Mucosa of descending colon (tissue), 3 donors: ENCODE results near the gene EPHA6. TPM values are rescaled to one million over a fixed set of nuclear protein-coding genes. Genes with fewer than 3 reads are reported as not detected.

Experiments used
- ATAC-seq: fragments of 200-7000 bp; cut with Tn5 transposase; one replicate; pipeline ENCODE4 v1.9.1; 2020; ENCODE audit warnings: mild to moderate bottlenecking, moderate library complexity
- DNase-seq, 3 donors: peaks; one replicate each; pipeline ENCODE4 v3.0.0-alpha.2; 2020
- H3K36me3 ChIP-seq: fragments of 200-600 bp; one replicate; pipeline ENCODE4 v1.8.0; 2021; ENCODE audit warnings: low read depth, mild to moderate bottlenecking
- H3K4me1 ChIP-seq: fragments of 200-600 bp; one replicate; pipeline ENCODE4 v1.8.0; 2021; ENCODE audit warnings: low read depth, mild to moderate bottlenecking
- H3K4me3 ChIP-seq: fragments of 200-600 bp; one replicate; pipeline ENCODE4 v1.8.0; 2021; ENCODE audit warnings: mild to moderate bottlenecking
- H3K9me3 ChIP-seq: fragments of 200-600 bp; one replicate; pipeline ENCODE4 v1.8.0; 2021; ENCODE audit warnings: mild to moderate bottlenecking
- intact Hi-C, 2 donors: fragments of 100-400 bp; cut with DNase I in 1 of 2; cut with micrococcal nuclease in 1 of 2; formaldehyde crosslinking; loops; one replicate each; pipeline versions ENCODE4 v1.11.0 to v1.11.1; 2022; cut with DNase I, micrococcal nuclease
- total RNA-seq, 3 donors: library from RNA; stranded (reverse); fragmentation: NEBNext Ultra II Directional in 2 of 3; extraction: Animal tissue kit (Norgen Biotek cat#: 25700) in 2 of 3; gene quantifications; one replicate each; pipeline versions ENCODE4 v1.2.1 to v1.2.4, GENCODE V29; 2021 to 2023
- TF ChIP-seq, protein P1 (sequence below): fragments of 200-600 bp; IDR thresholded peaks from one replicate; pipeline ENCODE4 v1.8.0; 2022; ENCODE audit warnings: antibody characterized with exemption, mild to moderate bottlenecking
- donor health status: DM: no; HTN: no; CAD: no; lungs with moderate emphysema.
- donor health status: DM: no; HTN: no; CAD: no.
- donor health status: DM: no; HTN: yes; CAD: no.

Gene EPHA6
- total RNA-seq, 3 donors from 2014 or later = 0.55 to 24.8 (median 1.5) TPM

DNA sequence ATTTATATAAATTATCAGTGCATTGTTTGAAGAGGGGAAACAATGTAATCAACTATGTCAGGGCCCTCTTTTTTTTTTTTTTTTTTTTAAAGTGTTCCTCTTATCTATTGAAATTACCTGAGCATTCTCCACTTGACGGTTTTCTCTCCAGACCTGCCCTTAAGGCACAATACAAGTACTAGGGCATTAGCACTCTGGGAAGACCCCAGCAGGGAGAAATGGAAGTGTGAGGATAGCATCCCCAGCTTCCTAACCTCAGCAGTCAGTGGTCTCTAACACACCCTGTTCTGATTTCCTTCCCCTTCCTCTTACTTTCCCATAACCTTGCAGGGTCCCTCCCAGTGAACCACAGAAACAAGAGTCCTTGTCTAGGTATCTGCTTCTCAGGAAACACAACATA, 491.8 kb downstream of the EPHA6 start:
- TF ChIP-seq, protein P1, sequence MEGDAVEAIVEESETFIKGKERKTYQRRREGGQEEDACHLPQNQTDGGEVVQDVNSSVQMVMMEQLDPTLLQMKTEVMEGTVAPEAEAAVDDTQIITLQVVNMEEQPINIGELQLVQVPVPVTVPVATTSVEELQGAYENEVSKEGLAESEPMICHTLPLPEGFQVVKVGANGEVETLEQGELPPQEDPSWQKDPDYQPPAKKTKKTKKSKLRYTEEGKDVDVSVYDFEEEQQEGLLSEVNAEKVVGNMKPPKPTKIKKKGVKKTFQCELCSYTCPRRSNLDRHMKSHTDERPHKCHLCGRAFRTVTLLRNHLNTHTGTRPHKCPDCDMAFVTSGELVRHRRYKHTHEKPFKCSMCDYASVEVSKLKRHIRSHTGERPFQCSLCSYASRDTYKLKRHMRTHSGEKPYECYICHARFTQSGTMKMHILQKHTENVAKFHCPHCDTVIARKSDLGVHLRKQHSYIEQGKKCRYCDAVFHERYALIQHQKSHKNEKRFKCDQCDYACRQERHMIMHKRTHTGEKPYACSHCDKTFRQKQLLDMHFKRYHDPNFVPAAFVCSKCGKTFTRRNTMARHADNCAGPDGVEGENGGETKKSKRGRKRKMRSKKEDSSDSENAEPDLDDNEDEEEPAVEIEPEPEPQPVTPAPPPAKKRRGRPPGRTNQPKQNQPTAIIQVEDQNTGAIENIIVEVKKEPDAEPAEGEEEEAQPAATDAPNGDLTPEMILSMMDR = no peak
- DNase-seq = no peak
- Histone ChIP-seq H3K36me3 (no peaks in the 10 kb centered on the region), H3K4me1 (no peaks in the 10 kb centered on the region), H3K9me3 (no peaks in the 10 kb centered on the region), H3K4me3 (no peak overlapping the region)
- intact Hi-C loops = no loop called here
- no peak for ATAC-seq

DNA sequence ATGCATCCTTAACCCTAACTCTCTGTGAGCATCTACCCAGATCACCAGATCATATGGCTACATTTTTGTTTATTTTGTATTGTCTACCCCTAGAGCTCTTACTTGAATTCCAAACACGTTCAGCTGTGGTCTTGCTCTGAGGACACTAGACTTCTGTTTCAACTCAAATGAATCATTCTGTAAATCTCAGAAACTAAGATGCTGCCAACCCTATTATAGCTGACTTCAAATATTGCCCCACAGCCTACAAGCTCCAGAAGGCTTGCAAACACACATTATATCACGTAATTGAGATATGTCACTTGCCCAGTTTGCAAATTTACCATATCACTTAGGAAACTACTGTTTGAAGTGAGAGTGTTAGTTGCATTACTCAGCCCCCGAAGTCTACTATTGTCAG, 524.0 kb downstream of the EPHA6 start:
- no peaks in the 10 kb centered on the region for H3K4me1 ChIP-seq
- H3K36me3 ChIP-seq = no peaks in the 10 kb centered on the region
- TF ChIP-seq, protein P1 = no peak
- no peak overlapping the region for H3K4me3 ChIP-seq
- H3K9me3 ChIP-seq = no peaks in the 10 kb centered on the region
- DNase-seq = no peak
- ATAC-seq = no peak
- intact Hi-C loops = no loop called here

- intact Hi-C loops = no loop called here
- TF ChIP-seq, protein P1 = no peak
- DNase-seq (no peak), ATAC-seq (no peak)
- Histone ChIP-seq H3K4me3 (no peak overlapping the region), H3K9me3 (no peaks in the 10 kb centered on the region), H3K36me3 (no peaks in the 10 kb centered on the region), H3K4me1 (no peaks in the 10 kb centered on the region)
These were observed 526.5 kb downstream of the EPHA6 start for GRCh38 chr3:97340940-97341339.

DNA sequence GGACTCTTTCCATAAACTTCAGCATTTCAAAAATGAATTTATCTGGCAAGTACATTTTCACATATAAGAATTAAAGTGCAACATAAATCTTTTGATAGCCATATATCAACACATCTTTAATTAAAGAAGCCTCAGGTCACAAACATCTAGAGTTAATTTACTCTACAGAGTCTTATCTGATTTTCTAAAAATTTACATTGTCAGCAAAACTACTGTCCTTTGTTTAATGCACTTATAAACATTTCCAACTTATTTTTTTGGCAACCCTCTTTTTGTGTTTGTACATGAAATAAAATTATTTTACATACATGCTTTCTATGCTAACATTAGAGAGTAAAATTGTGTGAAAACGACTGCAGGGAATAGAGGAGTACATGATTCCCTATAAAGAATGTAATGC, 533.4 kb downstream of the EPHA6 start:
- Histone ChIP-seq H3K4me1 (no peaks in the 10 kb centered on the region), H3K36me3 (no peaks in the 10 kb centered on the region), H3K9me3 (no peaks in the 10 kb centered on the region), H3K4me3 (no peak overlapping the region)
- intact Hi-C loops = no loop called here
- ATAC-seq (no peak), DNase-seq (no peak)
- TF ChIP-seq, protein P1 = no peak

DNA sequence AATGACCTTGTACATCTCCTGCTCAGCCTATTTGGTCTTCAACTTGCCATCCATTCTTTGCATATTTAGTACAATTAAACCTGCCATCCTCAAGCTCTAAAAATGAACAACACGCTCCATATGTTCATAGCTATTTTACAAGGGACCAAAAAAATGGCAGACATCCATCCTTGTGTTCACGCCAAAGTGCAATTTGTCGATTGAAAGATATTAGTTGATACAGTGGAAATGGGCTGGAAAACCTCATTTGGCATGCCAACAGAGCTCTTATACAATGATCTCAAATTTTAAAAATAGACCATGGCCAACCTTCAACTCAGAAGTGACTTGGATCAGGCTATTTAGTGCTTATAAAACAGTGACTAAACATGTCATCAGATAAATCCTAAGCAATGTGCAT, 536.6 kb downstream of the EPHA6 start:
- ATAC-seq = no peak
- no peaks in the 10 kb centered on the region for H3K9me3 ChIP-seq
- intact Hi-C loops = no loop called here

More for the DNA sequence above, 536.6 kb downstream of the EPHA6 start:
- Histone ChIP-seq H3K36me3 (no peaks in the 10 kb centered on the region), H3K4me3 (no peak overlapping the region), H3K4me1 (no peaks in the 10 kb centered on the region)
- DNase-seq = no peak
- TF ChIP-seq, protein P1 = no peak
